Measurements from ENCODE around the gene CELSR1.
"Not testable (repeated sequence)": the region's sequence is repeated elsewhere in the genome, so short reads cannot be mapped to it uniquely, and the experiment has no call there.

CELSR1 gene

DNA sequence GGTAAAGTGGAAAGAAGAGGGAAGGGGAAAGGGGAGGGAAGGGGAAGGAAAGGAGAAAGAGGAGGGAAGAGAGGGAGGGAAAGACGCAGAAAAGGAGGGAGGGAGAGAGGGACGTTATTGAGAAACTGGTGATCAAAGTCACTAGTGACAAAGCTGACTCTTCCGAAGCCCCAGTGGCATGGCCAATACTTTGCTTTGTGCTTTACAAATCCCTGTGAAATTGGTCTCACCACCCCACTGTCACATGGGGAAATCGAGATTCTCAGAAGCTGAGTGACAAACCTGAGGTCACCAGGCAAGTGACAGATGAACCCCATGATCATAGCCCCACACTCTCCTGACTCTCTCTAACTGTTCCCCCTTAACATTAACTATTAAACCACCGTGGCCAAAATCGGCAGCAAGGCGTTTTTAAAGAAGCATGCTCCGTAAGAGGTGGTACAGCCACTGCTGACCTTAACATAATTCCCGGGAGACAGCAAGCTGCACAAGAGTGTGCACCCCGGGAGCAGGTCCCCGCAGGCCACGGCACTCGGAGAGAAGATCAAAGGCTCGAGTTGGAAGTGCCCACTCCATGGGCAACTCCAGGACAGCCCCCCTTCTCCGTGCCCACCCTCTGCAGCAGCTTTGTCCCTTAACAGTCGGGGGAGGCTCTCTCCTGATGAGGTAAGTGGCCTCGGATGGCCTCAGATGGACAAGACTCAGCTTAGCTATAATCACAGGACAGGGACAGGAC lies 34.8 kb downstream of the CELSR1 start:
- TF ChIP-seq, protein P1, sequence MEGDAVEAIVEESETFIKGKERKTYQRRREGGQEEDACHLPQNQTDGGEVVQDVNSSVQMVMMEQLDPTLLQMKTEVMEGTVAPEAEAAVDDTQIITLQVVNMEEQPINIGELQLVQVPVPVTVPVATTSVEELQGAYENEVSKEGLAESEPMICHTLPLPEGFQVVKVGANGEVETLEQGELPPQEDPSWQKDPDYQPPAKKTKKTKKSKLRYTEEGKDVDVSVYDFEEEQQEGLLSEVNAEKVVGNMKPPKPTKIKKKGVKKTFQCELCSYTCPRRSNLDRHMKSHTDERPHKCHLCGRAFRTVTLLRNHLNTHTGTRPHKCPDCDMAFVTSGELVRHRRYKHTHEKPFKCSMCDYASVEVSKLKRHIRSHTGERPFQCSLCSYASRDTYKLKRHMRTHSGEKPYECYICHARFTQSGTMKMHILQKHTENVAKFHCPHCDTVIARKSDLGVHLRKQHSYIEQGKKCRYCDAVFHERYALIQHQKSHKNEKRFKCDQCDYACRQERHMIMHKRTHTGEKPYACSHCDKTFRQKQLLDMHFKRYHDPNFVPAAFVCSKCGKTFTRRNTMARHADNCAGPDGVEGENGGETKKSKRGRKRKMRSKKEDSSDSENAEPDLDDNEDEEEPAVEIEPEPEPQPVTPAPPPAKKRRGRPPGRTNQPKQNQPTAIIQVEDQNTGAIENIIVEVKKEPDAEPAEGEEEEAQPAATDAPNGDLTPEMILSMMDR (conservative IDR thresholded peaks at IDR 0.05; ENCODE audit: control insufficient read depth, insufficient read depth, low read depth, low read length), result no peak
- DNase-seq (ENCODE audit: low read depth), result no peak
- no peak overlapping the region for H3K4me3 ChIP-seq (ENCODE audit: control insufficient read depth, low read depth, low read length)

DNA sequence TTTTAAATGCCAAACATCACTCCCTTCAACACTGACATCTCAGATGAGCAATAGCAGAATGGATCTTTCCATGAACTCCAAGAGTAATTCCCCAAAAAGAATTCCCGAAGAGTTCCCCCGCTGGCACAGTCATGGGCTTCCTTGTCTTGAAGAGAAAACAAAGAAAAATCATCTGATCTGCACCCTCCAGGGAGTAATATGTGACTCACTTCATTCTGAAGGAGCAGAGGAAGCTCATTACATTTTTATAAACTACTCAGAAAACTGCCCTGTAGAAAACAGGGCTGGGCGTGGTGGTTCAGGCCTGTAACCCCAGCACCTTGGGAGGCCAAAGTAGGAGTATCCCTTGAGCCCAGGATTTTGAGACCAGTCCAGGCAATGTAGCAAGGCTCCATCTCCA lies 35.7 kb downstream of the CELSR1 start:
- TF ChIP-seq, protein P1 (conservative IDR thresholded peaks at IDR 0.05; ENCODE audit: control insufficient read depth, insufficient read depth, low read depth, low read length), result no peak
- peak; percentile 80 for DNase-seq (ENCODE audit: low read depth)
- no peak overlapping the region for H3K4me3 ChIP-seq (ENCODE audit: control insufficient read depth, low read depth, low read length)

DNA sequence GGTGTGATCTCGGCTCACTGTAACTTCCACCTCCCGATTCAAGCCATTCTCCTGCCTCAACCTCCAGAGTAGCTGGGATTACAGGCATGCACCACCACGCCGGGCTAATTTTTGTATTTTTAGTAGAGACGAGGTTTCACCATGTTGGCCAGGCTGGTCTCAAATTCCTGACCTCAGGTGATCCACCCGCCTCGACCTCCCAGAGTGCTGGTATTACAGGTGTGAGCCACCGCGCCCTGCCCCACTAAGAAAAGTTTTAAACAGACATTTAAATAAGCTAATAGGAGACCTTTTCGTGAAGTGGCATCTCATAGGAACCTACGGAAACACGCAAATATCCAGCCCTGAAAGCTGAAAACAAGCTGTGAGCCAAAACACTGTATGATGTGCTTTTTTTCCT lies 36.2 kb downstream of the CELSR1 start:
- DNase-seq (ENCODE audit: low read depth); H3K4me3 ChIP-seq (ENCODE audit: control insufficient read depth, low read depth, low read length): not testable (repeated sequence)

DNA sequence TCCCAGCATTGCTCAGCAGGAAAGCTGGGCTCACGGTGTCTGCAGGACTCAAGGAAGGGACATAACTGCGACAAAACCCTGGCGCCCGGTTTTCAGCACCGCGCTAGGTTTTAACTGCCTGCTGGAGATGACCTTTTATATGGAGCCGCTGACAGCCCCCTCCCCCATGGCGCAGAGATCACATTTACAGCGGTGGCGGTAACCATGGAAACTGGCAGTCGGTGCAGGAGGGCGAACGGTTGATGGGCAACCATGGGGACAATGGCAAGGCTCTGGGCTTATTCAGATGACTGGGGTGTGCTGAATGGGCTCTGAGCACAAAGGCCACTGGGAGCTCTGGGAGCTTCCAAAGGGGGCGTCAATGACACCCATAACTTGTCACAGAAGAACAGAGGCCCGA lies 37.2 kb downstream of the CELSR1 start:
- no peak overlapping the region for H3K4me3 ChIP-seq (ENCODE audit: control insufficient read depth, low read depth, low read length)
- TF ChIP-seq, protein P1 (conservative IDR thresholded peaks at IDR 0.05; ENCODE audit: control insufficient read depth, insufficient read depth, low read depth, low read length), result no peak
- no peak for DNase-seq (ENCODE audit: low read depth)

DNA sequence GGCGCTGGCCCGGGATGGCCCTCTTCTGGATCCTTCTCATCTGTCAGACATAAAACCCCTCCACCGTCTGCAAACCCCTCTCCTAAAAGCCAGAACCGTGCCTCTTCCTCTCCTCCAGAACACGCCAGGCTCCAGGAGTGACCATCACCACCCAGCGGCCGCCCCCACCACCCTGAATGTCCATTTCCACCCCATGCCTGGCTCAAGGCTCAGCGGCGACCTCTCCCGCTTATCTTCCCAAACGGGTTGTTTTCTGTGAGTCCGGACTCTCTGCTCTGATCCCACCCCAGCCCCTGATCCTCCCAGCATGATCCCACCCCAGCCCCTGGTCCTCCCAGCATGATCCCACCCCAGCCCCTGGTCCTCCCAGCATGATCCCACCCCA lies 37.6 kb downstream of the CELSR1 start:
- TF ChIP-seq, protein P1 (conservative IDR thresholded peaks at IDR 0.05; ENCODE audit: control insufficient read depth, insufficient read depth, low read depth, low read length), result no peak
- no peak overlapping the region for H3K4me3 ChIP-seq (ENCODE audit: control insufficient read depth, low read depth, low read length)
- no peak for DNase-seq (ENCODE audit: low read depth)

DNA sequence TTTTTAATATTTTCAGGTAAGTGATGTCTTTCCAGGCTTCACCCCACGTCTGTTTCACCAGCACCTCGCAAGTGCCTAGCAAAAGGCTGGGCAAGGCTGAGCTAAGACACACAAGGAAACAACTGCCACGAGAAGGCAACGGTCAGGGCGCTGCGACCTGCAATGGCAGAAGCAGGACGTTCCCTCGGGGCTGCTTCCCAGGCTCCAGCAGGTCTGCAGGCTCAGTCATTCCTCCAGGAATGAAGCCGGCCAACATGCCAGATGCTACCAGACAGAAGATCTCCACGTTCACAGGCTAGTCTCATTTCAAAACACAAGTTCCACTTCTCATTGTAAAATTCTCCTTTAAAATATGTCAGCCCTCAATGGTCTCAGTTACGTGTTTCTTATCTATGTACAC lies 45.5 kb downstream of the CELSR1 start:
- DNase-seq (ENCODE audit: low read depth), result no peak
- TF ChIP-seq, protein P1 (conservative IDR thresholded peaks at IDR 0.05; ENCODE audit: control insufficient read depth, insufficient read depth, low read depth, low read length), result no peak

DNA sequence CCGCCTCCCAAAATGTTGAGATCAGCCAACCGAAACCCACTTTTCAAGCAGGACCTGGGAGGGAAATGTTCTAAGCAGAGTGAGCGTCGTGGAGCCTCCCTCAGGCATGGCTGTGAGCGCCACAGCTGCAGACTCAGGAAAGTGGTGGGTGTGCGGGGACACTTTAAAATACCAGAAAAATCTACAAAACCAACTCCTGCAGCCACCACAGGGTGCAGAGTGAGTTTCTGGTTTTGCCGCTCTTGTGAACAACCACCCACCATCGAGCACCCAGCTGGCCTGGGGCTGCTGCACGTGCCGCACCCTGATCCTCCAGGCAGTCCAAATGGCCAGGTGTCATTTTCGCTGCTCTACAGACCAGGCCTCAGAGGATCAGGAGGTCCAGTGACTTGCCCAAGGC lies 46.9 kb downstream of the CELSR1 start:
- TF ChIP-seq, protein P1 (conservative IDR thresholded peaks at IDR 0.05; ENCODE audit: control insufficient read depth, insufficient read depth, low read depth, low read length), result no peak
- no peak overlapping the region for H3K4me3 ChIP-seq (ENCODE audit: control insufficient read depth, low read depth, low read length)
- no peak for DNase-seq (ENCODE audit: low read depth)

More for the DNA sequence above, 45.5 kb downstream of the CELSR1 start:
- H3K4me3 ChIP-seq (ENCODE audit: control insufficient read depth, low read depth, low read length), result no peak overlapping the region
